ENCODE data around the gene RIPPLY1.
"Not testable (repeated sequence)": the region's sequence is repeated elsewhere in the genome, so short reads cannot be mapped to it uniquely, and the experiment has no call there.

The RIPPLY1 gene

DNA sequence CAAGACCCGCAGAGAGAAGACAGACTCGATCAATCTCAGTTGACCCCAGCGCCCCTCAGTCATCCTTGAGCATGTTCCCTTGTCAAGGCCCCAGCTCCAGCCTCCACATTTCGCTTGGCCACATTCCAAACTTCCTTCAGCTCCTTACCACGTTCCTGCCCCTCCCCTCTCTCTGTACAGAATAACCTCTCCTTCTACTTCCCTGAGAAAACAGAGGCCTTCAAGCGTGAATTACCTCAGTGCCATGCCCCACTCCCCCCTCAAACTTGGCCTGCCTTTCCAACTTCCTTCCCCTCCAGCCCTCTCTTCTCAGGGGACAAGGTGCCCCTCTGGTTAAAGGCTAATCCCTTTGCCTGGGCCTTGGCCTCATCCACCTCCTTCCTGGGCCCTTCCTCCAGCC is 3.2 kb upstream of the RIPPLY1 start:
- DNase-seq: no peak

- no peak for DNase-seq
Measured at GRCh38 chrX:106905064-106905708, 2.0 kb upstream of the RIPPLY1 start.

DNA sequence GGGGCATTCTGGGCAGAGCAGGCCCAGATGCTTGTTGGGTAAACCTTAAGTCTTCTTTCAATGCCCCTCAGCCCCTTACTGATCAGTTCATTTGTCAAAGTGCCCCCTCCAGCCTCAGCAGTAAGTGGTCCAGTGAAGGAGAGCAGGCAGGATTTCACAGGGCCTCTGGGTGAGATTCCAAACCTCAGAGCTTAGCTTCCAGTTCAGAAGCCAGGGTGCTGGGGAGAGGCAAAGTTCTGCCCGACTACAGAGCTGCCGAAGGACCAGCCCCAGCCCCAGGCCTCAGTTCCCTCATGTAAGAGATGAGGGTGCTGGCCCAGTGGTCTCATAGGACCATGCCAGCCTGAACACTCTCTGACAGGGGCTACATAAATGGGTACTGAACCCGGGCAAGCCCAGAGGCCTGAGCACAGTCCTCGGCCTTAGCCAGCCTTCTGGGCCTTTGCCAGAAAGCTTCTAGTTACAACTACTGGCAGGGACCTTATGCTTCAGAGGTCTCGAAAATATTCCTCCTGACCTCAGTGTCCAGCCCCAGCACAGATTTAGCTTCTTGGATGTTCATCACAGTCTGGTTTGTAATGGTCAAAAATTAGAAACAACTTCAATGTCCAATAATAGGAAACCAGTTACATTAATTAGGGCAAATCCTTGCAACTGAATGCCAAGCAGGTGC is 851 bp upstream of the RIPPLY1 start:
- DNase-seq: no peak

DNA sequence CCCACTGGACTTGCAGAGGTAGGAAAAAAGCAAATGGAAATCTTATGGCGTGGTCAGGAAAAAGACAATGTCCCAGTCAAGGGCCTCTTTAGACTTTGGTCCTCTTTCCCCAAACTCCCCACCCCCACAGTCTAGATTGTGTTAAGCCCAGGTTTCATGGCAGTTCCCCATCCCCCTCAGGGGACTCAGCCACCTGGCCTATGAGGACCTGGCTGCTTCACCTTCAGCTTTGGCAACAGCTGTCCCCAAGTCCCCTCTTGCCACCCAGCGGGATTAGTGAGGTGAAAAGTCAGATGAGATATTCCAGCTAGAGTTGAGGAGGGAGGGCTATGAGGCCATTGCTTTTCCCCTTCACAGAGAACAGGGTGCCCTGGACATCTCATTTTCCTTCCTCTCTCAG is 457 bp downstream of the RIPPLY1 start:
- no peak for DNase-seq

DNA sequence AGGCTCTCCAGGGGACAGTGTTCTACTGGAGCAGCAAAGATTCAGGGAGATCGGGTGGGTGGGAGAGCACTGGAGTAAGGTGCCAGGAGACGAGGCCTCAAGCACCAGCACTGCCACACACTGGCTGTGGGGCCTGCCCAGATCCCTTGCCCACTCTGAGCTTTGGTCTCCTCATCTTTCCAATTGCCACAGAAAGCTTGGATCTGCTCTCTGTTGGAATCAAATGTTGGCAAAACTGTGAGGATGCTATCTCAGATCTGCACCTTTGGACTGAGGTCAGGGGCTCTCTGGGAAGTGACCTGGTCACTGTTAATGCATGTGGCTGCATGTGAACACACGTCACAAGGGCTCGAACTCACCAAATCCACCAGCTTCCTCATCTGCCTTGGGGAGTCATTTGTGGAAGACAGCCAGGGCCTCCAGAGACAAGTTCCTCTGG is 1.3 kb downstream of the RIPPLY1 start:
- no peak for DNase-seq

GRCh38 chrX:106901341-106901740 is 1.8 kb downstream of the RIPPLY1 start:
- DNase-seq: no peak

GRCh38 chrX:106899841-106900240 is 3.3 kb downstream of the RIPPLY1 start:
- no peak for DNase-seq

GRCh38 chrX:106899276-106899675 is 3.9 kb downstream of the RIPPLY1 start:
- no peak for DNase-seq

- DNase-seq: peak; percentile 10
Measured at GRCh38 chrX:106898462-106898861, 4.7 kb downstream of the RIPPLY1 start.

- DNase-seq: no peak
Measured at GRCh38 chrX:106897259-106897658, 5.9 kb downstream of the RIPPLY1 start.

DNA sequence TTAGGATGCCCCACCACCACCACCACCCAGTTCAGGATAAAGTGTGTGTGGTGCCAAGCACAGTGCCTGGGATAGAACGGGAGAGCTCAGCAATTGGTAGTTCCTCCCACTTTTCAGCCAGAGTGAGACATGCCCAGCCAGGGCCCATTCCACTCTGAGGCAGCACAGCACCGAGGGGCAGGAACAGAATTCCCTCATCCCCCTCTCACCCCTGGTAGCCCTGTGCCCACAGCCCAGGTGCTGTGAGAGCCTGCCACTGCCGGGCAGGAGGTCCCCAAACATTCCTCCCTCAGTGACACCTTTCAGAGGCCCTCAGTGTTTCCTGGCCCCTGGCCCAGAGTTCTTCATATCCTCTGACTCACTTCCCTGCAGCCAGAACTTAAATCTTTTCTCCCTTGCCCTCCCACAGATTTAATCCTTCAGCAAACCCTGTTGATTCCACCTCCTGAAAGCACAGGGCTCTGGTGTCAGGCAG is 8.1 kb downstream of the RIPPLY1 start:
- no peak for DNase-seq

DNA sequence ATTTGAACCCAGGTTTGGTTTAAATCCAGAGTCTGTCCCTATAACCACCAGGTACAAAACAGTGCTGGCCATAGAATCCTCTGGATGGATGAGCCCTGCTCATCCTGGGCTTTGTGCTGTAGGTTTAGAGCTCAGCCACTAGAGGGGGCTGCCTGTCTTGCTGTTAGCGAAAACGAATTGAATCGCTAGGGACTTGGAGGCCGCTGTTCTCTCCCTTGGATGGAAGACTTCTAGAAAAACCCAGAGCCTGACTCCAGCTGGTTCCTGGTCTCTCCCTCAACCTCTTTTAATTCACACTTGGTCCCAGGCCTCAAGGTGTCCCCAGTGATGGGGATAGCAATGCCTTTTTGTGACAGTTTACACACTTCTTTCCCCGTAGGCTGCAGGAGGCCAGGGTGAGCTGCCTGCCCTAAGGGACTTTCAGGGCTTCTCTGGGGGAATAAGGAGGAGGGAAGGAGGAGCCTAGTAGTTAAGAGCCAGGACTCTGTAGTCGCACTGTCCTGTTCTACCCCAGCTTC is 8.7 kb downstream of the RIPPLY1 start:
- peak; percentile 59 for DNase-seq

DNA sequence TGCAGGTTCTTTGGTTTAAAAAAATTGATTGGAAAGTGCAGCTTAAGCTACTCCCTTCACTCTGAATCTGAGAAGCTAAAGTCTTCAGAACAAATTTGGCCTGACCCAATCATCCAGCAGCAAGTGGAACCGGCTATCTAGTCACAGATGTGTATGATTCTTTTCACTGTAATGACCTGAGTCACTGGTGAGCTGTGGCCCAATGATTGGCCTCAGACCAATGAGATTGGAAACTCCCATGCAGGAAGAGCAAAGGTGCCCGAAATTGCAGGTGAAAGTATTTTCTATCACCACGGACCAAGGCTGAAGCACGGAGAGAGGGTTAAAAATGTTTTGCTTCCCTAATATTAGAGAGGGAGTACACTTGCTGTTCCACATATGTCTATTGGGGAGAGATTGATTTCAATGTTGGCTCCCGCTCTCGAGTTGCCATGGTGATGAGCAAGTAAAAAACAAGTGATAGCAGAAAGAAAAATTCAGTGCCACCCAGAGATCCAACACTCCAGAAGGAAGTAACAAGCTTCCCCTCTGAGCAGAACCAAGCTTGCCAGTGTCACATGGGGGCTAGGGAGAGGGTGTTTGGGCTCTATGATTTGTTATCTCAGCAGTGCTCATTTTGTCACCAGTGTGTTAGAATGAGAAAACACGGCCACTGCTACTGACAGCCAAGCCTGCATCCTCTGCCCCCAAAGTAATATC is 11.2 kb downstream of the RIPPLY1 start:
- no peak for DNase-seq

- no peak for DNase-seq
Measured at GRCh38 chrX:106889468-106889867, 13.7 kb downstream of the RIPPLY1 start.

DNA sequence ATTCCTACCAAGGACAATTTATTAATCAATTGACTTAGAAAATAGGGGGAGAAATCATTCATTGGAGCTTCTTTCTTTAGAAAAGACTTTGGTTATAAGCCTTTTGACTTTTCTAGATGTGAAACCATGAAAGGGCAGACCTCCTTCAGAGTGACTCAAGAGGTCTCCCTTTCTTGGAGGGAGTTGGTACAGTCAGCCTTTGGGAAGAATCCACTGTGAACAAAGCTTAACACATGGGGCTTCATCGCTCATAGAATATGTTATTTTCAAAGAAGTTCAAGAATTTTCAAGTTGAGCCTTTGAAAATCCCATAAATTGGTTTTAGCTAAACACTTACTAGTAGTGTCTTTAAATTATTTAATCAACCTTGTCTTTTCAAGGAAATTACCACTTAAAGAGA is 28.0 kb downstream of the RIPPLY1 start:
- DNase-seq: no peak

DNA sequence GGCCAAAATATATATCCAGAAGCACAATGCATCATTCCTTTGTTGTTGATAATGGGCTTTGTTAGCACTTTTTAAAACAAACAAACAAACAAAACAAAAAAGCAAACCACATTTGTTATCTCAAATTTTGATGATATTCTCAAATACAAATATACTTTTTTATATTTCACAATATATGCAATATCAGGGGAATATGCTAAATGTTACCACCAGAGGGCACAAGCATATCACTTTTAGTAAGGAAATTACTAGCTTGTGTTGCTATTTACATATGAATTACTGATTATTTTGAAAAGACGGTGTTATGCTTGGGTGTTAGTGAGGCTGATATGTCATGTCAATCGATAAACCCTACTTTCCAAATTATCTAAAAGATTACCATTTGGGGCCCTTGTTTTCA is 29.1 kb downstream of the RIPPLY1 start:
- no peak for DNase-seq

GRCh38 chrX:106872796-106873195 is 30.3 kb downstream of the RIPPLY1 start:
- DNase-seq: not testable (repeated sequence)

GRCh38 chrX:106863697-106864096 is 39.4 kb downstream of the RIPPLY1 start:
- no peak for DNase-seq

GRCh38 chrX:106862972-106863688 is 40.0 kb downstream of the RIPPLY1 start:
- peak; percentile 17 for DNase-seq
